ENCODE data around the gene CISD1.
A peak's percentile ranks its signal among the peaks of the same experiment; 100 is the strongest.

Gene CISD1

GRCh38 chr10:58330431-58330830, 61.5 kb downstream of the CISD1 start:
- H3K4me1 ChIP-seq (ENCODE audit: control insufficient read depth, insufficient read depth, low read length, unreplicated experiment) = no peaks in the 10 kb centered on the region
- H3K4me3 ChIP-seq (ENCODE audit: low read depth, low read length) = no peak overlapping the region
- no peaks in the 10 kb centered on the region for H3K36me3 ChIP-seq (ENCODE audit: insufficient read depth, low read length)
- no peak overlapping the region for H3K27ac ChIP-seq (ENCODE audit: low read depth, low read length)
- H3K79me2 ChIP-seq (ENCODE audit: control insufficient read depth, insufficient read depth, low read length, unreplicated experiment) = peaks cover 5% of the 10 kb centered on the region
- H3K27me3 ChIP-seq (ENCODE audit: insufficient read depth, low read length) = peaks cover 17% of the 10 kb centered on the region; the same call in 1 of the 2 replicates
- no peak overlapping the region for H2AFZ ChIP-seq (ENCODE audit: low read length, unreplicated experiment)

GRCh38 chr10:58331646-58332045, 62.7 kb downstream of the CISD1 start:
- peaks cover 17% of the 10 kb centered on the region for H3K79me2 ChIP-seq (ENCODE audit: control insufficient read depth, insufficient read depth, low read length, unreplicated experiment)
- no peak overlapping the region for H2AFZ ChIP-seq (ENCODE audit: low read length, unreplicated experiment)
- no peak overlapping the region for H3K4me3 ChIP-seq (ENCODE audit: low read depth, low read length)
- H3K36me3 ChIP-seq (ENCODE audit: insufficient read depth, low read length) = no peaks in the 10 kb centered on the region
- H3K4me1 ChIP-seq (ENCODE audit: control insufficient read depth, insufficient read depth, low read length, unreplicated experiment) = peaks cover 6% of the 10 kb centered on the region
- H3K27me3 ChIP-seq (ENCODE audit: insufficient read depth, low read length) = peaks cover 17% of the 10 kb centered on the region; the same call in 1 of the 2 replicates
- H3K27ac ChIP-seq (ENCODE audit: low read depth, low read length) = no peak overlapping the region

- Histone ChIP-seq H3K4me3 (ENCODE audit: low read depth, low read length) (peak within 1 kb of the TSS; percentile 93), H3K27ac (ENCODE audit: low read depth, low read length) (no peak within 1 kb of the TSS), H2AFZ (ENCODE audit: low read length, unreplicated experiment) (peak within 1 kb of the TSS; percentile 74), H3K27me3 (ENCODE audit: insufficient read depth, low read length) (peaks cover 17% of the 10 kb centered on the region; the same call in 1 of the 2 replicates), H3K79me2 (ENCODE audit: control insufficient read depth, insufficient read depth, low read length, unreplicated experiment) (peaks cover 31% of the 10 kb centered on the region), H3K4me1 (ENCODE audit: control insufficient read depth, insufficient read depth, low read length, unreplicated experiment) (peaks cover 6% of the 10 kb centered on the region), H3K36me3 (ENCODE audit: insufficient read depth, low read length) (no peaks in the 10 kb centered on the region)
Observed at GRCh38 chr10:58334817-58335305, 65.9 kb downstream of the CISD1 start, which contains the start of gene UBE2D1. Gene UBE2D1 (plus strand): TSS chr10:58335006. CDS start chr10:58335202, 196 bp downstream.

- Histone ChIP-seq H3K79me2 (ENCODE audit: control insufficient read depth, insufficient read depth, low read length, unreplicated experiment) (peaks cover 32% of the 10 kb centered on the region), H2AFZ (ENCODE audit: low read length, unreplicated experiment) (peak overlapping the region; percentile 74), H3K4me3 (ENCODE audit: low read depth, low read length) (peak overlapping the region; percentile 93), H3K36me3 (ENCODE audit: insufficient read depth, low read length) (no peaks in the 10 kb centered on the region), H3K27ac (ENCODE audit: low read depth, low read length) (no peak overlapping the region), H3K4me1 (ENCODE audit: control insufficient read depth, insufficient read depth, low read length, unreplicated experiment) (peaks cover 6% of the 10 kb centered on the region), H3K27me3 (ENCODE audit: insufficient read depth, low read length) (peaks cover 17% of the 10 kb centered on the region; the same call in 1 of the 2 replicates)
Observed at GRCh38 chr10:58335306-58336005, 66.5 kb downstream of the CISD1 start.

- Histone ChIP-seq H3K27ac (ENCODE audit: low read depth, low read length) (no peak overlapping the region), H3K4me1 (ENCODE audit: control insufficient read depth, insufficient read depth, low read length, unreplicated experiment) (peaks cover 6% of the 10 kb centered on the region), H3K79me2 (ENCODE audit: control insufficient read depth, insufficient read depth, low read length, unreplicated experiment) (peaks cover 38% of the 10 kb centered on the region), H3K36me3 (ENCODE audit: insufficient read depth, low read length) (no peaks in the 10 kb centered on the region), H2AFZ (ENCODE audit: low read length, unreplicated experiment) (no peak overlapping the region), H3K4me3 (ENCODE audit: low read depth, low read length) (peak overlapping the region; percentile 93), H3K27me3 (ENCODE audit: insufficient read depth, low read length) (peaks cover 10% of the 10 kb centered on the region; the same call in 1 of the 2 replicates)
Observed at GRCh38 chr10:58336242-58336641, 67.3 kb downstream of the CISD1 start.

Data from ACC112 (cell line).